ENCODE data around the gene KLHL29.

DNA sequence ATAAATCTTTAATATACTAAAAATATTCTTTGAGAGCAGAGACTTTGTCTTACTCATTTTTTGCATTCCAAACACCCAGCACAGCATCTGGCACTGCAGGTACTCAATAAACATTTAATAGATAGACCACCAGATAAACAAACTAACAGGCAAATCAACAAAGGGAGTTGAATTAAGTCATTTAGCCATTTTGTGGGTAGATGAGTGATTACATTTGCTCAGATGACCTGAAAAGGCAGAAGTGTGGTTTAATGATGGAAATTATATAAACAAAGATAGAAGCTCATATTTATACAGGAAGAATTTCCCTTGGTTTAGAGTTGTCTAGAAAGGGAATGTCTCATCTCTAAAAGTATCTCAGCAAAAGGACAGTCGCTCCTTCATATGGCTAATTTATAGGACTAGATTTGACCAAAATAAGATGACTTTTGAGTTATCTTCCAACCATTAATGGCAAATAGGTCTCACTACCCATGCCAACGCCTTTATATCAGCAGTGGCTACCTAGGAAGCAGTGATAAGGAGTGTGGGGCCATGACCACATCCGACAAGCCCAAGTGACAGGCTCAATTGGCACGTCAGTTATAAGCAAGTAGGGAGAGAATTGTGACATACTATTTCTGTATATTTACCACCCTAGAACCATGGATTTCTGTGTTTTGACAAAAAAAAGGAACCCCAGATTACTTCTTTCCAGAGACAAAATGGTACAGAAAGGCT lies 368.5 kb downstream of the KLHL29 start:
- TF ChIP-seq CTCF (IDR thresholded peaks at IDR 0.05) (no peak), EZH2 (IDR thresholded peaks at IDR 0.05; ENCODE audit: borderline replicate concordance, insufficient read depth, low read depth, low read length, poor library complexity, severe bottlenecking) (no peak)

Data from B cell (primary cell).